ENCODE data around the gene SAMD8. TPM values are rescaled to one million over a fixed set of nuclear protein-coding genes. Genes with fewer than 3 reads are reported as not detected.
"Not testable (repeated sequence)": the region's sequence is repeated elsewhere in the genome, so short reads cannot be mapped to it uniquely, and the experiment has no call there.

The SAMD8 gene
- total RNA-seq, 1 donor, result 38.1 TPM

DNA sequence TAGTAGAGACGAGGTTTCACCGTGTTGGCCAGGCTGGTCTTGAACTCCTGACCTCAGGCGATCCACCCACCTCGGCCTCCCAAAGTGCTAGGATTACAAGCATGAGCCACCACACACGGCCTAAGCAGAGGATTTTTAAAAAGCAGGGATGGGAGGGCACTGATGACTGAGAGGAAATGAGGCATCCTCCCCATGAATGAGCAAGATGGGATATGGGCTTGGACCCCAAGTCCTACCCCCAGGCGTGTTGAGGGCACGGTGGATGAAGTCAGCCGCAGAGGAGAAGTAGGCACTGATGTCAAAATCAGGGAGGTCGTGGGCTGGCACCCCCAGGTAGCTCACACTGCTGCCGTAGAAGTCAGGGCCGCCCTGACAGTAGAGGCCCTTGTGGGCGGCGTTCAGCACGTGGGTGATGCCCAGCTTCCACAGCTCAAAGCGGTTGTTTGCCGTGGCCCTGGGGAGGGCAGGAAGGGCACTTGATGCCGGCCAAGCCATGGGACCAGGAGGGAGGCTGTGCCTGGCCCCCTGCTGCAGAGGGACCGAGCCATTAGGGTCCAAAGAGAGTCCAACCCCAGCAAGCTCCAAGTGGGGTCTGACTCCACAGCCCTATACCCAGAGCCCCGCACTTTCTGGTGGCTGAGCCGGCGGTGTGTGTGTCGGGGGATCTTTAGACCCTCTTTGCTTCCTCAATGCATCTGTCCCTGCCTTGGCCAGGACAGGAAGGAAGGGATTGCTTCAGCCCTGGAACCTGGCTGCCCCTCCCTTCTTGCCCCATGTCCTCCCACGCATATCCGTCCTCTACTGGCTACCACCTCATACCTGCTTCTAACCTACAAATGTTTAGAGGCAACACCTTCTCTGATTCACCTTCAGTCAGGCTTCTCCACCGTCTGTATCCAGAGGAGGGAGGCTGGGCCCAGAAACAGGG is 3.4 kb upstream of the SAMD8 start:
- no peak for DNase-seq (ENCODE audit: low read depth)
- TF ChIP-seq, protein P1, sequence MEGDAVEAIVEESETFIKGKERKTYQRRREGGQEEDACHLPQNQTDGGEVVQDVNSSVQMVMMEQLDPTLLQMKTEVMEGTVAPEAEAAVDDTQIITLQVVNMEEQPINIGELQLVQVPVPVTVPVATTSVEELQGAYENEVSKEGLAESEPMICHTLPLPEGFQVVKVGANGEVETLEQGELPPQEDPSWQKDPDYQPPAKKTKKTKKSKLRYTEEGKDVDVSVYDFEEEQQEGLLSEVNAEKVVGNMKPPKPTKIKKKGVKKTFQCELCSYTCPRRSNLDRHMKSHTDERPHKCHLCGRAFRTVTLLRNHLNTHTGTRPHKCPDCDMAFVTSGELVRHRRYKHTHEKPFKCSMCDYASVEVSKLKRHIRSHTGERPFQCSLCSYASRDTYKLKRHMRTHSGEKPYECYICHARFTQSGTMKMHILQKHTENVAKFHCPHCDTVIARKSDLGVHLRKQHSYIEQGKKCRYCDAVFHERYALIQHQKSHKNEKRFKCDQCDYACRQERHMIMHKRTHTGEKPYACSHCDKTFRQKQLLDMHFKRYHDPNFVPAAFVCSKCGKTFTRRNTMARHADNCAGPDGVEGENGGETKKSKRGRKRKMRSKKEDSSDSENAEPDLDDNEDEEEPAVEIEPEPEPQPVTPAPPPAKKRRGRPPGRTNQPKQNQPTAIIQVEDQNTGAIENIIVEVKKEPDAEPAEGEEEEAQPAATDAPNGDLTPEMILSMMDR (IDR thresholded peaks at IDR 0.05; ENCODE audit: insufficient read depth, low read length), result no peak
- H3K4me3 ChIP-seq (ENCODE audit: low read depth, low read length), result no peak overlapping the region

DNA sequence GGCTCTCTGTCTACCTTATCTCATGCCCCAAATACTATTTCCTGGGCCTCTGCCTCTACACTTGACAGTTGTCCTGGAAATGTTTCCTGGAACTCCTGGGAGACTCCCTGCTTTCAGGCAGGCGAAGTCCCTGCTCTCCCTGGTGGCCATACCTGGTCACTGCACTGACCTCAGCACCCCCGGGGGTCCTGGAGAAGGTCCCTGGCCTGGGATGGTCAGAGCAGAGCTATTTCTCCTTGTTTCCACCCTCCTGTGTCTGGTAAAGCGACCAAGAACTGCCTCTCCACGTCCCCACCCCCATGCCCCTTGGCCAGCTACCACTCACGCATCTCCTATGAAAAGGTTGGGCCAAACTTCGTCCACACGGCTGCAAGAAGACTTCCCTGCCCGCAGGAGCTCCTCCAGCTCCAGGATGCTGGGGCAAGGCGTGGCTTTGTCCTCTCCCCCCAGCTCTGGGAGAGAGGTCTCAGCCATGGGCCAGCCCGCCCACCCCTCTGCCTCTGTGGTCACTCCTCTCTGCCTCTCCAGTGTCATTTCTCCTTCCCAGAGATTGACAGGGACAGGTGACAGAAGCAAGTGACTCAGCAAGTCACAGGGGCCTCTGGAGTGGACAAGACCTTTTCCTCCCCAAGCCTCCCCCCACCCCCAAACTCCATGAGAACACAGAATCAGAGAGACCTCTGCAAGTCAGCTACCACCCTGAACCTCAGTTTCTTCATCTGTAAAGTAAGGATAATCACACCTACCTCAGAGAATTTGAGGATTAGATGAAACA is 2.6 kb upstream of the SAMD8 start:
- DNase-seq (ENCODE audit: low read depth), result no peak
- no peak overlapping the region for H3K4me3 ChIP-seq (ENCODE audit: low read depth, low read length)
- TF ChIP-seq, protein P1 (IDR thresholded peaks at IDR 0.05; ENCODE audit: insufficient read depth, low read length), result peak; percentile 69

DNA sequence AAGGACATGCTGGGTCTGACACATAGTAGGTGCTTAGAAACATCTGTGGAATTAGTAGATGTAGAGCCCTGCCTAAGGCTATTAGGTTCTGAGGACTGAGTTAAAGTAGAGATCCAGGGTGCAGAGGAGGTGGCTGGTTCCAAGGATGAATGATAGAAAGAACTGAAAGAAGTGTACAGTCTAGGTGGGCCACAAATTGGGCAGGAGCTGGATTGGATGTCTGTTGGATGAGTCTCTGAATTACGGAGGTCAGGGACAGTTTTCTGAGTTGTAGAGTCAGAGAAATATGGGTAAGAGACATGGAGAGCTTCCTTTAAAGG is 2.0 kb upstream of the SAMD8 start:
- TF ChIP-seq, protein P1 (IDR thresholded peaks at IDR 0.05; ENCODE audit: insufficient read depth, low read length), result no peak
- DNase-seq (ENCODE audit: low read depth), result no peak
- no peak overlapping the region for H3K4me3 ChIP-seq (ENCODE audit: low read depth, low read length)

DNA sequence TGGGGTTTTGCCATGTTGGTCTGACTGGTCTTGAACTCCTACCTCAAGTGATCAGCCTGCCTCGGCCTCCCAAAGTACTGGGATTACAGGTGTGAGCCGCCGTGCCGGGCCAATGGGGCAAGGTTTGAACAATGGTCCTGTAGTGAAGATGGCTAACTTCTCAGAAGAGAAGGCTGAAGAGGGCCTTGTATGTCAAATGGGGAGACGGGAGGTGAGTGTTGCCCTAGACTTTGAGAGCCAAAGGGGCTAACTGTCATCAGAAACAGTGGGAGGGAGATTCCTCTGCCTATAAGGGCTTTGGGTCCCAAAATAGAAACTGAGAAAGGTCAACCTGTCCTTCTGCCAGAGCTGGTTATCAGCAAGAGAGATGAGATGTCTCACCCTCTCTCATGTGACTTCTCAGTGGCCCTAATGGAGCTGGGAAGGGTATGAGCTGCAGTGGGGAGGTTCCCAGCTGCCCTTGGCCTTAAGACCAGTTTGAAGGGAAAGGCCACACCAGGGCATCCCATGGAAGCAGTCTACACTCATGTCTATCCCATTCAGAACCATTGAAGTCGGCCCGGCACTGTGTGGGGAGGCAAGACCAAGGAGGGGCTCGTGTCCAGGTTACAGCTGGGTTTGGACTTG is 1.3 kb upstream of the SAMD8 start:
- DNase-seq (ENCODE audit: low read depth), result no peak
- TF ChIP-seq, protein P1 (IDR thresholded peaks at IDR 0.05; ENCODE audit: insufficient read depth, low read length), result no peak
- H3K4me3 ChIP-seq (ENCODE audit: low read depth, low read length), result no peak overlapping the region

DNA sequence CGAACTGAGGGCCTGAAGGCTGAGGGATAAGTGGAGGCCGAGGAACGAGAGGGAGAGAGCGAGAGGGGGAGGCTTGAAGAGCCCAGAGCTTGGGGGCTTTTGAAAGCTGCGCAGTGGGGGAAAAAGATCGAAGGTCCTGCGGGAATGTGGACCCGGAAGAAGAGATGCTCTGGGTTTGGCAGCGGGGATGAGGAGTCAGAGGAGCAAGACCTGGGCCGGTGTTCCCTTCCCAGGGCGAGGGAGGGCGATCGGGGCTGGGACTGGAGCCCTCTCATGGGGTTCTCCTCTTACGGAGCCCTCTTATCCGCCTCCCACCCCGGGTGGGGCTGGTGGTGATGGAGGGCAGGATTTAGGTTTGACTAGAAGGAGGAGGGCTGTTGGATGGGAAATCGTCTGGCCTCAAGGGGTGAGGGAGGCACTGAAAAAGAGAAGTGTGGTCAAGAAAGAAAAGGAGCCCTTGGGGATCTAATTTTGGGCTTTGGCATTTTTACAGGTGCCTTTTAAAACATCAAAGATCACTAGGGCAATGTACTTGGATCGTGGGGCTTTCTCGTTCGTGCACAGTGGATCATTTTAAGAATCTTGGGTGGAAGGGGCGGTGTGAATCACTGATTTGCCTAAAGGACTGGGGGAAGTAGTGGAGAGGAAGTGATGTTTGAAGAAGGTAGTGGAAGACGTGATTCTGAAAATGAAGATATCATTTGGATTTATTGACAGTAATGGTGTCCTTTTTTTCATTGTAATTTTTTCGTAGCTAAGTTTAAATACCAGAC is 637 bp downstream of the SAMD8 start:
- peak; percentile 61 for DNase-seq (ENCODE audit: low read depth)
- H3K4me3 ChIP-seq (ENCODE audit: low read depth, low read length), result peak overlapping the region; percentile 93
- TF ChIP-seq, protein P1 (IDR thresholded peaks at IDR 0.05; ENCODE audit: insufficient read depth, low read length), result no peak

DNA sequence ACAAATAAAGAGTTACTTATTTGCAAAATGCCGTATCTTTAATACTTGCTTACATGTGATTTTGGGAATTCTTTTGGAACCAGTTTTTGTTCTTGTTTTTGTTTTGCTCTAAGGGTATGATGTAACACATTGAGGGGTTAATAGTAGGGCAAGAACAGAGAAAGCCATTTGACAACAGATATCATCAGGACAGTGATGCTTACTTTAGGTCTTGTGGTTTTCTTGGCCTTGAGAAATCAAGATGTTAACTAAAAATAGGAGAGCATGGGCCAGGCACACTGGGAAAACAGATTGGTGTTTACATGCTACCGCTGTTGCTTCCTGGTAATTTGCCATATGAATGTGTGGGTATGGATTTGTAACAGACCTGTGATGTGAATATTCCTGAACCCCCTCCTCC is 3.7 kb downstream of the SAMD8 start:
- no peak for DNase-seq (ENCODE audit: low read depth)
- TF ChIP-seq, protein P1 (IDR thresholded peaks at IDR 0.05; ENCODE audit: insufficient read depth, low read length), result no peak

DNA sequence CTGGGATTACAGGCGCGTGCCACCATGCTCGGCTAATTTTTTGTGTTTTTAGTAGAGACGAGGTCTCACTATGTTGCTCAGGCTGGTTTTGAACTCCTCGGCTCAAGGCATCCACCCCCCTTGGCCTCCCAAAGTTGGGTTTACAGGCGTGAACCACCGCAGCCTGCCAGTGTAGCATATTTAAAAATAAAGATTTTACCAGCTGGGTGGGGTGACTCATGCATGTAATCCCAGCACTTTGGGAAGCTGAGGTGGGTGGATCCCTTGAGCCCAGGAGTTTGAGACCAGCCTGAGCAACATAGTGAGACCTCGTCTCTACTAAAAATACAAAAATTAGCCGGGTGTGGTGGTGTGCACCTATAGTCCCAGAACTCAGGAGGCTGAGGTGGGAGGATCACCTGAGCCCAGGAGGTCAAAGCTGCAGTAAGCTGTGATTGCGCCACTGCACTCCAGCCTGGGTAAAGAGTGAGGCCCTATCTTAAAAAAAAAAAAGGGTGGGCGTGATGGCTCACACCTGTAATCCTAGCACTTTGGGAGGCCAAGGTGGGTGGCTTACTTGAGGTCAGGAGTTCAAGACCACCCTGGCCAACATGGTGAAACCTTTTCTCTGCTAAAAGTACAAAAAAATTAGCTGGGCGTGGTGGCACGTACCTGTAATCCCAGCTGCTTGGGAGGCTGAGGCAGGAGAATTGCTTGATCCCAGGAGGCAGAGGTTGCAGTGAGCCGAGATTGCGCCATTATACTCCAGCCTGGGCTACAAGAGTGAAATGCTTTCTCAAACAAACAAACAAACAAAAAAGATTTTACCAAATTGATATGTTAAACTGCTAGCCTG is 5.7 kb downstream of the SAMD8 start:
- DNase-seq (ENCODE audit: low read depth), result not testable (repeated sequence)

More for the DNA sequence above, 3.7 kb downstream of the SAMD8 start:
- H3K4me3 ChIP-seq (ENCODE audit: low read depth, low read length), result no peak overlapping the region

More for the DNA sequence above, 5.7 kb downstream of the SAMD8 start:
- H3K4me3 ChIP-seq (ENCODE audit: low read depth, low read length), result not testable (repeated sequence)
